ENCODE measurements around the gene RNF144A.

Gene RNF144A

DNA sequence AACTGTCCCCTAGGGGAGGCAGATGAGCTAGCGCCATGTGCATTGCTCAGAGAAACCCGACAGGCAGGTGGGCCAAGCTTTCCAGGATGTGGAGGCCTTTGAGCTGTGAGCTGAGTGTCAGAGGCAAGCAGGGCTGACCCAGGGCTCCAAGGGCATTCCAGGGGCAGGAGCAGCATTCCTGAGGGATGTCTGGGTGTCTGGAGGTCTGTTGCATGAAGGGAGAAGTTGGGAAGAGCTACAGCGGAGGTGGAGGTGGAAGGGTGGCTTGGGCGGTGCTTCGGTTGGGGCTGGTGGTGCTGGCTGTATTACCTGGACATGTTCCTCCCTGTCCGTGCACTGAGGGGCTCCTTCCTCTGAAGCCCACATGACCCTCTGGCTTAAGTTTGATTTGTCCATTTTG is 102.8 kb downstream of the RNF144A start:
- DNase-seq (ENCODE audit: low read depth in 2 of 2, low spot score in 1 of 2) = no peak

GRCh38 chr2:7020468-7020867 is 103.3 kb downstream of the RNF144A start:
- no peak for DNase-seq (ENCODE audit: low read depth in 2 of 2, low spot score in 1 of 2)

GRCh38 chr2:7020939-7021470 is 103.8 kb downstream of the RNF144A start:
- no peak for DNase-seq (ENCODE audit: low read depth in 2 of 2, low spot score in 1 of 2)

DNA sequence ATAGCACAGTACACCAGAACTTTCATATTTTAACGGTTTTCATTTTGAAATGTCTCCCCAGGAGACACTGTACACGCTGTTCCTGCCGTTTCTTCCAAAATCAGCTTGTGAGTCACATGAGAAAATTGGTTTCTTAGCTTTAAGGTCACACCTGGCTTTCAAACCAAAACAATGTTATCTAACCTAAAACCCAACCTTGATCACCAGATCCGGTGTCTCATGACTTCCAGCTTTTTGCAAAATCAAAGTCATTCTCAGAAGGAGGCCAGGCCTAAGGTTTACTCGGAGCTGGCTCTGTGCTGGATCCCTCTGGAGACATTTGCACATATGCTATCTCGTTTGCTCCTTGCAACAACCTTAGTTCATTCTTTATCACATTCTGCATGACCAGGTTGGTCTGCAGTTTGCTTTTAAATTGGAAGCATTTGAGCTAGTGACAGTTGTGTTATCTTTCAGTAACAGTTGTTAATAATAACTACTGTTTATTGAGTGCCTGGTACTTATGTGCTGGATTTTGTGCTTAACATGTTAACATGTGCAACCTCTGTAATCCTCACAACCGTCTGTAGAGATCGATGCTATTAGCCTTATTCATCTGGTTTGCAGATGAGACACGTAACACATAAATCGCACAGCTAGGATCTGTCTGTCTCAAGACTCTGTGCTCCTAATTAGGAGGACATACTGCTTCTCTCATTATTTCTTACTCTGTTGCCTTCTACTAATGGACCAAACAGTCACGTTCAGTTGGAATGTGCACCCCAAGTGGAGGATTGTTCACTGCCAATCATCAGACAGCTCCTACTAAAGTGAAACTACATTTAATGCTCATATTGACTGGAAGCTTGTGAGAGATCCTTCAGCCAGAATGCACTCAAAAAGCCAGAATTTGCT is 105.5 kb downstream of the RNF144A start:
- DNase-seq (ENCODE audit: low read depth in 2 of 2, low spot score in 1 of 2) = no peak

DNA sequence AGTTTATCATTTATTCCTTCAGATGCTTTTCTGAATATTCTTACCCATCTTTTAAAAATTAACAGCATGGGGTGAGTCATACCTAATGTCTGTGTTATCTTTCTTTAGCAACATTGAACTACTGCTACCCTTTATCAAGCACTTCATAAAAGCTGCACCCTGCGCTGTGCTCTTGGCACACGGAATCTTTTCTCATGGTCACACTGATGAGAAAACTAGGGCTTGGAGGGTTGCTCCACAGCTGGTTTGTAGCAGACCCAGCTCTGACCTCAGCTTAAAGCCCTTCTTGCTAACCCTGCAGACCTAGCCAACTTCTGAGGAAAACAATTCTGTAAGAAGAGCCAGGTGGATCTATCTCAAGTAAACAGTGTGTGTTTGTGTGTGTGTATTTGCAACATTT is 106.3 kb downstream of the RNF144A start:
- no peak for DNase-seq (ENCODE audit: low read depth in 2 of 2, low spot score in 1 of 2)

DNA sequence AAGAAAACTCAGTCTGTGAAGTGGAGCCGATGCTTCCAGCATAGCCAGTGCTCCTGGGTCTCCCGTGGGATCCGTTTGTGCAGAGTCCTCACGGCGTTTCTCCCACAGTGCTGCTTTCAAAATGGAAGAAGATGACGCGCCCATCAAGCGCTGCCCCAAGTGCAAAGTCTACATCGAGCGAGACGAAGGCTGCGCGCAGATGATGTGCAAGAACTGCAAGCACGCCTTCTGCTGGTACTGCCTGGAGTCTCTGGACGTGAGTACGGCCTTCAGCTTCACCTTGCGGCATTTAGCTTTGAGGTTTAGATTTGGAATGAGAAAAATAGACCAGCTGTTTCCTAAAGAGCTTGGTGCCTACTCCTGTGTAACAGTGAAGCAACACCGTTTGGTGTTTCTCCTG is 107.0 kb downstream of the RNF144A start:
- no peak for DNase-seq (ENCODE audit: low read depth in 2 of 2, low spot score in 1 of 2)

DNA sequence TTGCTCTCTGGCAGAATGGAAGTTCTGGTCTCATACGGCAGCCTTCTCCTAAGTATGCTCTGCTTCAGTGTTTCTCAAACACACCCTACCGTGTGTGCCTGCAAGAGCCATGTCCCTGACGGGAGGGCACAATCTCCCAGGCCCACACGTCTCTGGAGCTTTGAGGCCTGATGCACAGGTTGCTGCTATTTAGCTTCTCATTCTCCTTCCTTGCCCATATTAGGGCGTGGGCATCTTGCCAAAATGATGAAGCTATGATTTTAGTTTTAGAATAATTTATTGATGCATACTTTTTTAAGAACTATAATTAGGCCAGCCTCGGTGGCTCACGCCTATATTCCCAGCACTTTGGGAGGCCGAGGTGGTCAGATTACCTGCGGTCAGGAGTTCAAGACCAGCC is 107.9 kb downstream of the RNF144A start:
- DNase-seq (ENCODE audit: low read depth in 2 of 2, low spot score in 1 of 2) = no peak

- no peak for DNase-seq (ENCODE audit: low read depth in 2 of 2, low spot score in 1 of 2)
Observed at GRCh38 chr2:7026742-7027141, 109.5 kb downstream of the RNF144A start.

DNA sequence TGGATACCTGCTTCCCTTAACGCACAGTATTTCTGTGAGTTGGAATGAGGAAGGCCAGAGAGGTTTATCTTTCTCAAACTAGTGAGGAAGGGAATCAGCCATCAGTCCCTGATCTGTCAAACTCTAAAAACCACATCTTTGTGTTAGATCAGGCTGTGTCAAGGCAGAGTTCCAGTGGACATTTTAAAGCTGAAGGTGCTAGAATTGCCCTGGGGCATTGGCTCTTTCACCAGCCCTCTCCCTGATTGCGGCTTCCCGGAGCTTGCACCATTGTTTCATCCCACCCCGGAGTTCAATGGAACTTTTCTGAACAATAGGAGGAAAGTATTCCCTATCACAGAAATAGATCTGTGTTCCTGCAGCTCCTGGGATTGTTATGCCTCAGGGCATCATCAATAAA is 110.2 kb downstream of the RNF144A start:
- no peak for DNase-seq (ENCODE audit: low read depth in 2 of 2, low spot score in 1 of 2)

GRCh38 chr2:7027956-7028655 is 110.9 kb downstream of the RNF144A start:
- no peak for DNase-seq (ENCODE audit: low read depth in 2 of 2, low spot score in 1 of 2)

DNA sequence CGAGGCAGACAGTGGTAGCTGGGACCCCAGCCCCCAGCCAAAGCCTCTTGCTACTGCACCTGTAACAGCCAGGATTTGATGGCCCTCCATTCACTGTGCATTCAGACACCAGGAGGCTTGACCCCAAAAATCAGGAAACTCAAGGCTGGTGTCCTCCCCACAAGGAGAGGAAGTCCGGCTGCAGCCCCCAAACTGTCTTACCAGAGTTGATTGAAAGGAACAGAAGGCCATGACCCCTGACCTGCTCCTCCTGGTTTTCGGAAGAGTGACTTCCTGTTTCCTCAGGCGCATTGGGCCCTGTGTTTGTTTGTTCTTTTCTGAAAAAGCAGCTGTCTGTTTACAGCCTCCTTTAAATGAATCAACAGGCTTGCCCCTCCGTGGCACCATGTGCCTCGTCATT is 111.6 kb downstream of the RNF144A start:
- DNase-seq (ENCODE audit: low read depth in 2 of 2, low spot score in 1 of 2) = no peak

DNA sequence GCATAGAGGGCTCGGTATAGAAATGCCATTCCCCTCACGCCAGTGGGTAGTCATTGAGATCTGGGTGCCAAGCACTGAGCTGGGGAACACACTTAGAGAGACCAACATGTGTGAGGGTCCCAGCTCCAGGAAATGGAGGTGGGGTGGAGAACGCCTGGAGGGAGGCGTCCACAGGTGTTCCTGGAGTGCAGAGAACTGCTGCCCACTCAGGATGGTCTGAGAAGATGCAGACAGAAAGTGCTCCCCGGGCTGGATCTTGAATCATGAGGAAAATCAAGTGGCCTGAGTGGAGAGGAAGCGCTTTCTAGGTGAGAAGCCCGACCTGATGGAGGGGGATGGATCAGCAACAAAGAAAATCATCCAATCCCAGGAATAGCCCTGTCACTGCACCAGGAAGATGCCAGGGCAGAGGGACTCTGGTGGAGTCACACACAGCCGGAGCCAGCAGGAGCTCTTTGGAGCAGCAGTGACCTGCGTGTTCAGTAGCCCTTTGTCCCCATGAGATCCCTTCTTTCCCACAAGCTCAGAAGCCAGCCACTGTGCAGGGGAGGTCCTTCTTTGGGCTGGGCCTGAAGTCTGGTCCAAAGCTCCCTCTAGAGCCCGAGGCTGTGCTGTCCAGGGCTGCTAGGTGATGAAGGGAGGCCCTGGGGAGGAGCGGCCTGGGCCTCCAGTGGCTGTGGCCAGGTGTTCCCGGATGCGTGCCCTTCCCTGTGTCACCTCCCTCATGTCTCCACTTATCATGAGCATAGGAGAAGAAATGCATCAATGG is 112.3 kb downstream of the RNF144A start:
- no peak for DNase-seq (ENCODE audit: low read depth in 2 of 2, low spot score in 1 of 2)

DNA sequence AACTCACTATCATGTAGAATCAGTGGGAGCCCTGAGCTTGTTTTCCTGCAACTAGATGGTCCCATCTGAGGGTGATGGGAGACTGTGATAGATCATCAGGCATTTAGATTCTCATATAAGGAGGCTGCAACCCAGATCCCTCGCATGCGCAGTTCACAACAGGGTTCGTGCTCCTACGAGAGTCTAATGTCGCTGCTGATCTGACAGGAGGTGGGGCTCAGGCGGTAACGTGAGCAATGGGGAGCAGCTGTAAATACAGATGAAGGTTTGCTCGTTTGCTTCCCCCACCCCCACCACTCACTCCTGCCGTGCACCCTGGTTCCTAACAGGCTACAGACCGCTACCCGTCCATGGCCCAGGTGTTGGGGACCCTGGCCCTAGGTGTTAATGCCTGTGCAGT is 113.6 kb downstream of the RNF144A start:
- no peak for DNase-seq (ENCODE audit: low read depth in 2 of 2, low spot score in 1 of 2)

- no peak for DNase-seq (ENCODE audit: low read depth in 2 of 2, low spot score in 1 of 2)
Observed at GRCh38 chr2:7031547-7032245, 114.5 kb downstream of the RNF144A start.

DNA sequence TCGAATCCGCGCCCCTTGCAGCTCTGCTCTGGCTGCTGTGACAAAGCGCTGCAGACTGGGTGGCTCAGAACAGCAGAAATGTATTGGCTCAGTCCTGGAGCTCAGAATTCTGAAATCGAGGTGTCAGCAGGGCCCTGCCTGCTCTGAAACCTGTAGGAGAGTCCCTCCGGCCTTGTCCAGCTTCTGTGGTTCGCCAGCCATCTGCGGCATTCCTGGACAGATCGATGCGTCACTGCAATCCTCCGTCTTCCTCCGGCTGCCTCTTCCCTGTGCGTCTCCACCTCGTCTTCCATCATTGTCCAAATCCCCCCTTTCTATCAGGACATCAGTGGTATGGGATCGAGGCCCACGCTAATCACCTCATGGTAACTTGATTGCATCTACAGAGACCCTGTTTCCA is 115.2 kb downstream of the RNF144A start:
- DNase-seq (ENCODE audit: low read depth in 2 of 2, low spot score in 1 of 2) = no peak

DNA sequence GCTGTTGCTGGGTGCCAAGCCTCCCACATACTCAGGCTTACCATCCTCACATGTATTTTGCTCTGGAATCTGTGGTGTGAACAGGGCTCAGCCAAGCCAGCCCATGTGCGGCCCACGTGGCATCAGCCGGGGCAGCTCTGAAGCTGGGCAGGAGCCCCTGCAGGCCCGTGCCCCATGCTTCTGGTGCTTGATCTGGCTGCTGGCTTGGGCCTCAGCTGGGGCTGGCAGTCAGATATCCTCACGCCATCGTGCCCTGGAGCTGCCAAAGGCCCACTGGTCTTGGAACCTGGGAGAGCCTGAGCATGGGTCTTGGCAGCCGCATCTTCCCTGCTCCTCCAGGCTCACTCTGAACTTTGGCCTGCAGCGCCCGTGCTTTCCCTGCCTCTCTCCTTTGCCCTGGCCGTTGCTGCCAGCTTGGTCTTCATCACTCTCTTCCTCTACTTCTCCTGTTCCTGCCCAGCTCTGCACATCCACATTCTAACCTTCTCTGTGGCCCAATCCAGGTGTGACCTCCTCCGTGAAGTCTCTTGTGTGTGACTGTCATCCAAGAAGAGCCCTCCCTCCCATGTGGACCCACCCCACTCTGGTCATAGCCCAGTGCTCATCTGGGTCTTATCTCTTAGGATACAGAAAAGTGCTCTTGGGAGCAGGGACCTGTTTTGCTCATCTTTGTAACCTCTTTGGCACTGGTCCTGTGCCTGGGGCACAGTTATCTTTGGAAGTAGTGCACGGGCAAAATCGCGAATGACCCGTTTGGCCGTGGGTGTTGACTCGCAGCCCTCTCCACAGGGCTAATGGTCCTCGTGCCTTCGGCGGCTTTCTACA is 116.1 kb downstream of the RNF144A start:
- DNase-seq (ENCODE audit: low read depth in 2 of 2, low spot score in 1 of 2) = no peak

DNA sequence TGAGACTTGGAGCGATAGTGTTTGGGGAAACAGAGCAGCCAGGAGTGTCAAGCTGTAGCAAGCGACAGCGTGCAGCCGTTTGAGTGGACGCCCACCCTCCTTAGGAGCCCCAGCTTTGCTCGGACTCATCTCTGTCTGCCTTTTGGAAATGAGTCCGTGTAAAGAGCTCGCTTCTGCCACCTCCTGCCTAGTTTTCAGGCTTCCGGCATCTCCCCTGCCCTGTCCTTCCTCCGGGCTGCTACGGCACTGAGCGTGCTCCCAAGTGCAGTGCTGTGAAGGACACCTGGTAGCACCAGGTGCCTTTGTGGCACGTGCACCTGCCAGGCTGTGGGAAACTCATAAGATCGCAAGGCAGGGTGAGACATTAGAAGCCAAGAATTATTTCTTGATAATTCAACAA is 117.1 kb downstream of the RNF144A start:
- DNase-seq (ENCODE audit: low read depth in 2 of 2, low spot score in 1 of 2) = no peak

GRCh38 chr2:7035884-7036283 is 118.7 kb downstream of the RNF144A start:
- no peak for DNase-seq (ENCODE audit: low read depth in 2 of 2, low spot score in 1 of 2)

GRCh38 chr2:7037340-7038333 is 120.4 kb downstream of the RNF144A start:
- DNase-seq (ENCODE audit: low read depth in 2 of 2, low spot score in 1 of 2) = peak in 1 of 2 donors; percentile 17

All from stimulated activated CD8-positive, alpha-beta memory T cell treated with anti-CD3 and anti-CD28 coated beads, Interleukin-4, amount 100 ng/mL, for 1 hour (primary cell).